ENCODE measurements around the gene SWAP70. TPM values are rescaled to one million over a fixed set of nuclear protein-coding genes. Genes with fewer than 3 reads are reported as not detected.

SWAP70 gene
- total RNA-seq, 2 experiments from 2014 or later: 7.9 to 10.1 TPM

GRCh38 chr11:9722893-9723292 is 59.0 kb downstream of the SWAP70 start:
- peaks cover 2% of the 10 kb centered on the region for H3K36me3 Mint-ChIP-seq
- H3K4me1 Mint-ChIP-seq: peaks cover 9% of the 10 kb centered on the region
- no peak for ATAC-seq
- no peak overlapping the region for H3K27ac Mint-ChIP-seq
- CTCF ChIA-PET: no interaction called here
- no peak overlapping the region for H3K4me3 Mint-ChIP-seq
- no peaks in the 10 kb centered on the region for H3K9me3 Mint-ChIP-seq (ENCODE audit: low read depth)
- no peaks in the 10 kb centered on the region for H3K27me3 Mint-ChIP-seq
- no peak for DNase-seq

GRCh38 chr11:9726321-9727022 is 62.6 kb downstream of the SWAP70 start:
- H3K4me1 Mint-ChIP-seq: peaks cover 4% of the 10 kb centered on the region
- no peaks in the 10 kb centered on the region for H3K36me3 Mint-ChIP-seq
- ATAC-seq (no peak), DNase-seq (no peak)
- H3K9me3 Mint-ChIP-seq (ENCODE audit: low read depth): no peaks in the 10 kb centered on the region
- H3K27ac Mint-ChIP-seq: no peak overlapping the region
- no peaks in the 10 kb centered on the region for H3K27me3 Mint-ChIP-seq
- no peak overlapping the region for H3K4me3 Mint-ChIP-seq
- CTCF ChIA-PET: interaction anchor here (0.6 to 2.4 kb wide), 3 partner anchors 11 to 23 kb away, joined by 3 to 9 read pairs (median 6); no protein-coding TSS in a partner anchor

- no peak for ATAC-seq
- Mint-ChIP-seq H3K9me3 (ENCODE audit: low read depth) (no peaks in the 10 kb centered on the region), H3K36me3 (peaks cover 2% of the 10 kb centered on the region), H3K27me3 (no peaks in the 10 kb centered on the region), H3K4me1 (peaks cover 4% of the 10 kb centered on the region), H3K27ac (no peak overlapping the region), H3K4me3 (no peak overlapping the region)
- no peak for DNase-seq
- CTCF ChIA-PET: no interaction called here
Observed at GRCh38 chr11:9728058-9728457, 64.2 kb downstream of the SWAP70 start.

- DNase-seq (no peak), ATAC-seq (no peak)
- Mint-ChIP-seq H3K36me3 (peaks cover 14% of the 10 kb centered on the region), H3K27me3 (no peaks in the 10 kb centered on the region), H3K4me3 (no peak overlapping the region), H3K9me3 (ENCODE audit: low read depth) (no peaks in the 10 kb centered on the region), H3K27ac (no peak overlapping the region), H3K4me1 (peaks cover 4% of the 10 kb centered on the region)
- CTCF ChIA-PET: no interaction called here
Observed at GRCh38 chr11:9731256-9731655, 67.4 kb downstream of the SWAP70 start.

GRCh38 chr11:9732453-9732852 is 68.6 kb downstream of the SWAP70 start:
- no peak overlapping the region for H3K27ac Mint-ChIP-seq
- no peak overlapping the region for H3K4me3 Mint-ChIP-seq
- H3K27me3 Mint-ChIP-seq: no peaks in the 10 kb centered on the region
- ATAC-seq (no peak), DNase-seq (no peak)
- H3K4me1 Mint-ChIP-seq: no peaks in the 10 kb centered on the region
- peaks cover 20% of the 10 kb centered on the region for H3K36me3 Mint-ChIP-seq
- CTCF ChIA-PET: no interaction called here
- H3K9me3 Mint-ChIP-seq (ENCODE audit: low read depth): peaks cover 5% of the 10 kb centered on the region

- H3K9me3 Mint-ChIP-seq (ENCODE audit: low read depth): peaks cover 5% of the 10 kb centered on the region
- DNase-seq (no peak), ATAC-seq (no peak)
- no peak overlapping the region for H3K4me3 Mint-ChIP-seq
- no peaks in the 10 kb centered on the region for H3K27me3 Mint-ChIP-seq
- CTCF ChIA-PET: interaction anchor here (1.9 kb wide), 1 partner anchor 15 kb away, joined by 4 read pairs; no protein-coding TSS in a partner anchor
- peaks cover 23% of the 10 kb centered on the region for H3K36me3 Mint-ChIP-seq
- no peaks in the 10 kb centered on the region for H3K4me1 Mint-ChIP-seq
- no peak overlapping the region for H3K27ac Mint-ChIP-seq
Observed at GRCh38 chr11:9733212-9733611, 69.3 kb downstream of the SWAP70 start.

- H3K36me3 Mint-ChIP-seq: peaks cover 29% of the 10 kb centered on the region
- CTCF ChIA-PET: interaction anchor here (1.8 kb wide), 1 partner anchor 122 kb away, joined by 5 read pairs; no protein-coding TSS in a partner anchor
- H3K9me3 Mint-ChIP-seq (ENCODE audit: low read depth): peaks cover 5% of the 10 kb centered on the region
- peaks cover 6% of the 10 kb centered on the region for H3K4me1 Mint-ChIP-seq
- no peak overlapping the region for H3K27ac Mint-ChIP-seq
- ATAC-seq: no peak
- no peak for DNase-seq
- no peaks in the 10 kb centered on the region for H3K27me3 Mint-ChIP-seq
- no peak overlapping the region for H3K4me3 Mint-ChIP-seq
Observed at GRCh38 chr11:9735236-9735635, 71.4 kb downstream of the SWAP70 start.

- CTCF ChIA-PET: no interaction called here
- peaks cover 5% of the 10 kb centered on the region for H3K9me3 Mint-ChIP-seq (ENCODE audit: low read depth)
- H3K27me3 Mint-ChIP-seq: no peaks in the 10 kb centered on the region
- peaks cover 32% of the 10 kb centered on the region for H3K36me3 Mint-ChIP-seq
- H3K4me3 Mint-ChIP-seq: no peak overlapping the region
- DNase-seq (no peak), ATAC-seq (no peak)
- H3K27ac Mint-ChIP-seq: no peak overlapping the region
- peaks cover 6% of the 10 kb centered on the region for H3K4me1 Mint-ChIP-seq
Observed at GRCh38 chr11:9735919-9736318, 72.0 kb downstream of the SWAP70 start.

- Mint-ChIP-seq H3K4me1 (peaks cover 6% of the 10 kb centered on the region), H3K36me3 (peaks cover 33% of the 10 kb centered on the region), H3K27ac (no peak overlapping the region), H3K9me3 (ENCODE audit: low read depth) (peaks cover 5% of the 10 kb centered on the region), H3K27me3 (no peaks in the 10 kb centered on the region), H3K4me3 (no peak overlapping the region)
- DNase-seq (no peak), ATAC-seq (no peak)
- CTCF ChIA-PET: interaction anchor here (1.6 to 2.6 kb wide), 2 partner anchors 10 to 201 kb away, joined by 7 to 9 read pairs; no protein-coding TSS in a partner anchor
Observed at GRCh38 chr11:9736365-9736764, 72.5 kb downstream of the SWAP70 start.

GRCh38 chr11:9738116-9738515 is 74.2 kb downstream of the SWAP70 start:
- Mint-ChIP-seq H3K36me3 (peaks cover 36% of the 10 kb centered on the region), H3K4me1 (peaks cover 6% of the 10 kb centered on the region), H3K27me3 (no peaks in the 10 kb centered on the region), H3K27ac (no peak overlapping the region), H3K9me3 (ENCODE audit: low read depth) (peaks cover 5% of the 10 kb centered on the region), H3K4me3 (no peak overlapping the region)
- DNase-seq (no peak), ATAC-seq (no peak)
- CTCF ChIA-PET: interaction anchor here (1.0 to 2.6 kb wide), 5 partner anchors 9 to 203 kb away, joined by 3 to 9 read pairs (median 7); no protein-coding TSS in a partner anchor

GRCh38 chr11:9738707-9739106 is 74.8 kb downstream of the SWAP70 start:
- CTCF ChIA-PET: interaction anchor here (1.0 to 2.6 kb wide), 5 partner anchors 9 to 204 kb away, joined by 3 to 7 read pairs (median 4); no protein-coding TSS in a partner anchor
- H3K4me3 Mint-ChIP-seq: no peak overlapping the region
- DNase-seq: no peak
- H3K27ac Mint-ChIP-seq: no peak overlapping the region
- H3K36me3 Mint-ChIP-seq: peaks cover 36% of the 10 kb centered on the region
- no peaks in the 10 kb centered on the region for H3K27me3 Mint-ChIP-seq
- peaks cover 6% of the 10 kb centered on the region for H3K4me1 Mint-ChIP-seq
- no peak for ATAC-seq
- H3K9me3 Mint-ChIP-seq (ENCODE audit: low read depth): peaks cover 5% of the 10 kb centered on the region

- ATAC-seq: no peak
Observed at GRCh38 chr11:9739123-9739900, 75.4 kb downstream of the SWAP70 start.

GRCh38 chr11:9740202-9740883 is 76.5 kb downstream of the SWAP70 start:
- Mint-ChIP-seq H3K9me3 (ENCODE audit: low read depth) (peaks cover 5% of the 10 kb centered on the region), H3K4me1 (peaks cover 10% of the 10 kb centered on the region), H3K36me3 (peaks cover 34% of the 10 kb centered on the region), H3K27me3 (no peaks in the 10 kb centered on the region), H3K4me3 (no peak overlapping the region), H3K27ac (no peak overlapping the region)
- DNase-seq: no peak
- CTCF ChIA-PET: interaction anchor here (1.0 to 1.5 kb wide), 3 partner anchors 16 to 18 kb away, joined by 3 to 4 read pairs (median 3); no protein-coding TSS in a partner anchor
- no peak for ATAC-seq

More at GRCh38 chr11:9739123-9739900, 75.4 kb downstream of the SWAP70 start:
- CTCF ChIA-PET: interaction anchor here (1.0 to 2.6 kb wide), 6 partner anchors 9 to 204 kb away, joined by 3 to 7 read pairs (median 4); no protein-coding TSS in a partner anchor
- Mint-ChIP-seq H3K4me1 (peaks cover 6% of the 10 kb centered on the region), H3K27ac (no peak overlapping the region), H3K4me3 (no peak overlapping the region), H3K9me3 (ENCODE audit: low read depth) (peaks cover 5% of the 10 kb centered on the region), H3K36me3 (peaks cover 36% of the 10 kb centered on the region), H3K27me3 (no peaks in the 10 kb centered on the region)
- DNase-seq: no peak
